Smooth muscle cell (in vitro differentiated cells): ENCODE measurements around the gene NRCAM. TPM values are rescaled to one million over a fixed set of nuclear protein-coding genes. Genes with fewer than 3 reads are reported as not detected.

ENCODE experiments used
- DNase-seq: peaks from one replicate; lab custom pipeline; 2025; ENCODE audit not compliant: unreplicated experiment; lab: John Stamatoyannopoulos, UW
- H2AFZ ChIP-seq: fragments of 200-600 bp; sonication (generic); 2 replicates; pipeline ENCODE4 v1.6.0; 2016; ENCODE audit warnings: antibody characterized with exemption, low read depth, mild to moderate bottlenecking
- H3F3A ChIP-seq: fragments of 200-600 bp; sonication (generic); 2 replicates; pipeline ENCODE4 v1.6.0; 2017; ENCODE audit warnings: antibody characterized with exemption, low read depth
- H3K27ac ChIP-seq: fragments of 200-600 bp; sonication (generic); 2 replicates; pipeline ENCODE4 v1.5.1; 2016; ENCODE audit warnings: low read depth, mild to moderate bottlenecking
- H3K27me3 ChIP-seq: fragments of 200-600 bp; sonication (generic); 2 replicates; pipeline ENCODE4 v1.6.1; 2016; ENCODE audit warnings: low read depth, mild to moderate bottlenecking
- H3K36me3 ChIP-seq: fragments of 200-600 bp; sonication (generic); 2 replicates; pipeline ENCODE4 v1.5.1; 2016; ENCODE audit warnings: low read depth
- H3K4me1 ChIP-seq: fragments of 200-600 bp; sonication (generic); 2 replicates; pipeline ENCODE4 v1.5.1; 2016; ENCODE audit warnings: low read depth
- H3K4me2 ChIP-seq: fragments of 200-600 bp; sonication (generic); 2 replicates; pipeline ENCODE4 v1.6.0; 2016; ENCODE audit warnings: mild to moderate bottlenecking
- H3K4me3 ChIP-seq: fragments of 200-600 bp; sonication (generic); 2 replicates; pipeline ENCODE4 v1.5.1; 2016; ENCODE audit warnings: mild to moderate bottlenecking
- H3K79me2 ChIP-seq: fragments of 200-600 bp; sonication (generic); 2 replicates; pipeline ENCODE4 v1.6.0; 2016; ENCODE audit warnings: low read depth, mild to moderate bottlenecking
- H3K9ac ChIP-seq: fragments of 200-600 bp; sonication (generic); 2 replicates; pipeline ENCODE4 v1.6.0; 2016; ENCODE audit warnings: low read depth
- H3K9me3 ChIP-seq: fragments of 200-600 bp; sonication (generic); replicated peaks from 2 replicates; pipeline ENCODE4 v1.5.1; 2016; ENCODE audit warnings: low read depth
- H4K20me1 ChIP-seq: fragments of 200-600 bp; sonication (generic); 2 replicates; pipeline ENCODE4 v1.6.0; 2016; ENCODE audit warnings: low read depth
- CTCF ChIP-seq: fragments of 200-600 bp; sonication (generic); IDR thresholded peaks from 2 replicates; pipeline ENCODE4 v1.5.1; 2017; ENCODE audit warnings: borderline replicate concordance, mild to moderate bottlenecking, antibody characterized with exemption; ENCODE audit not compliant: insufficient read depth, poor library complexity, severe bottlenecking
- WGBS: methylation state at CpG from one replicate; pipeline ENCODE4 v1.1.7; 2016; ENCODE audit warnings: low lambda C conversion rate; 5-methylcytosine and 5-hydroxymethylcytosine counted together
- polyA plus RNA-seq: library from polyadenylated mRNA; unstranded; fragments of >200 nt; fragmentation: Nextera tagmentation; extraction: Ambion mirVana; gene quantifications from 2 replicates; pipeline ENCODE4 v1.2.1, GENCODE V29; 2016
- total RNA-seq: library from RNA; depleted of rRNA; stranded (reverse); fragments of >200 nt; gene quantifications from 2 replicates; pipeline ENCODE4 v1.2.3, GENCODE V29; 2014

NRCAM gene
- total and polyA plus RNA-seq, 2 experiments from 2014 or later: 0.49 TPM; not detected in 1

- H3K4me1 ChIP-seq: peaks cover 13% of the 10 kb centered on the region
- no peak for DNase-seq
- no peak overlapping the region for H3K9ac ChIP-seq
- H4K20me1 ChIP-seq: no peaks in the 10 kb centered on the region
- H3F3A ChIP-seq: no peaks in the 10 kb centered on the region
- no peaks in the 10 kb centered on the region for H3K36me3 ChIP-seq
- H3K79me2 ChIP-seq: no peaks in the 10 kb centered on the region
- no peaks in the 10 kb centered on the region for H3K9me3 ChIP-seq
- no peak overlapping the region for H3K27ac ChIP-seq
- no peak for TF ChIP-seq CTCF
- H3K4me2 ChIP-seq: no peak overlapping the region
- H2AFZ ChIP-seq: no peak overlapping the region
- 95% methylated on average over 7 of the region's 7 CpGs for WGBS
- H3K4me3 ChIP-seq: no peak overlapping the region
- H3K27me3 ChIP-seq: no peaks in the 10 kb centered on the region
Observed at GRCh38 chr7:108135446-108136190, 320.6 kb downstream of the NRCAM start.

- Histone ChIP-seq H2AFZ (no peak overlapping the region), H3K79me2 (no peaks in the 10 kb centered on the region), H3K4me3 (no peak overlapping the region), H3K4me1 (peaks cover 13% of the 10 kb centered on the region), H4K20me1 (no peaks in the 10 kb centered on the region), H3K9ac (no peak overlapping the region), H3K4me2 (no peak overlapping the region), H3F3A (no peaks in the 10 kb centered on the region), H3K36me3 (no peaks in the 10 kb centered on the region), H3K27ac (no peak overlapping the region), H3K9me3 (no peaks in the 10 kb centered on the region), H3K27me3 (no peaks in the 10 kb centered on the region)
- 77% methylated on average over 1 of the region's 1 CpG for WGBS
- DNase-seq: no peak
- TF ChIP-seq CTCF: no peak
Observed at GRCh38 chr7:108134486-108134885, 321.8 kb downstream of the NRCAM start.

- no peaks in the 10 kb centered on the region for H4K20me1 ChIP-seq
- H2AFZ ChIP-seq: peak overlapping the region; percentile 11
- H3F3A ChIP-seq: no peaks in the 10 kb centered on the region
- H3K4me2 ChIP-seq: no peak overlapping the region
- H3K27ac ChIP-seq: peak overlapping the region; percentile 21
- H3K9ac ChIP-seq: no peak overlapping the region
- no peak for DNase-seq
- H3K36me3 ChIP-seq: no peaks in the 10 kb centered on the region
- H3K9me3 ChIP-seq: no peaks in the 10 kb centered on the region
- WGBS: 76% methylated on average over 13 of the region's 13 CpGs
- no peak for TF ChIP-seq CTCF
- H3K27me3 ChIP-seq: no peaks in the 10 kb centered on the region
- H3K4me3 ChIP-seq: no peak overlapping the region
- no peaks in the 10 kb centered on the region for H3K79me2 ChIP-seq
- peaks cover 13% of the 10 kb centered on the region for H3K4me1 ChIP-seq
Observed at GRCh38 chr7:108132551-108133265, 323.5 kb downstream of the NRCAM start.
